Skeletal muscle tissue (tissue), 4 donors: ENCODE results near the gene EPYC. TPM values are rescaled to one million over a fixed set of nuclear protein-coding genes. Genes with fewer than 3 reads are reported as not detected.
"Not testable (repeated sequence)": the region's sequence is repeated elsewhere in the genome, so short reads cannot be mapped to it uniquely, and the experiment has no call there.

Source experiments
- H3K27ac ChIP-seq: one replicate; pipeline ENCODE4 v1.7.0; 2013; ENCODE audit warnings: mild to moderate bottlenecking, low read depth, low read length, inconsistent platforms
- H3K27me3 ChIP-seq, 3 donors: one replicate each; pipeline ENCODE4 v1.7.0; 2013; ENCODE audit warnings: low read length in 3 of 3; ENCODE audit not compliant: control insufficient read depth in 3 of 3, insufficient read depth in 3 of 3
- H3K36me3 ChIP-seq, 3 donors: one replicate each; pipeline ENCODE4 v1.7.0; 2013; ENCODE audit warnings: low read length in 3 of 3; ENCODE audit not compliant: control insufficient read depth in 3 of 3, insufficient read depth in 3 of 3
- H3K4me1 ChIP-seq, 3 donors: one replicate each; pipeline ENCODE4 v1.7.0; 2013; ENCODE audit warnings: low read length in 3 of 3, mild to moderate bottlenecking in 3 of 3; ENCODE audit not compliant: control insufficient read depth in 3 of 3, insufficient read depth in 3 of 3
- H3K4me3 ChIP-seq, 3 donors: one replicate each; pipeline ENCODE4 v1.7.0; 2013; ENCODE audit warnings: low read length in 3 of 3
- H3K9ac ChIP-seq, 3 donors: one replicate each; pipeline ENCODE4 v1.7.0; 2013; ENCODE audit warnings: low read length in 3 of 3, mild to moderate bottlenecking in 3 of 3, moderate library complexity in 2 of 3, low read depth in 1 of 3
- H3K9me3 ChIP-seq, 3 donors: one replicate each; pipeline ENCODE4 v1.7.0; 2013; ENCODE audit warnings: low read length in 3 of 3; ENCODE audit not compliant: control insufficient read depth in 3 of 3
- total RNA-seq: library from RNA; depleted of rRNA; stranded (reverse); fragments of >200 nt; gene quantifications from one replicate; pipeline ENCODE4 v1.2.3, GENCODE V29; 2014
- donor health status: Osteomylitis.

Gene EPYC
- total RNA-seq, 1 donor from 2014 or later = 0.52 TPM

- H3K4me3 ChIP-seq = no peak overlapping the region
- H3K27me3 ChIP-seq = no peaks in the 10 kb centered on the region
- H3K4me1 ChIP-seq = no peaks in the 10 kb centered on the region
- no peak overlapping the region for H3K9ac ChIP-seq
- no peak overlapping the region for H3K27ac ChIP-seq
- no peaks in the 10 kb centered on the region for H3K9me3 ChIP-seq
- H3K36me3 ChIP-seq = no peaks in the 10 kb centered on the region
These were observed 12.8 kb downstream of the EPYC start for GRCh38 chr12:90991952-90992465.

GRCh38 chr12:90990611-90991010, 14.2 kb downstream of the EPYC start:
- H3K4me1 ChIP-seq = no peaks in the 10 kb centered on the region
- H3K9ac ChIP-seq = no peak overlapping the region
- no peak overlapping the region for H3K27ac ChIP-seq
- H3K27me3 ChIP-seq = no peaks in the 10 kb centered on the region
- no peaks in the 10 kb centered on the region for H3K36me3 ChIP-seq
- no peak overlapping the region for H3K4me3 ChIP-seq
- H3K9me3 ChIP-seq = no peaks in the 10 kb centered on the region

GRCh38 chr12:90989686-90990111, 15.1 kb downstream of the EPYC start:
- H3K4me3 ChIP-seq = no peak overlapping the region
- H3K27ac ChIP-seq = no peak overlapping the region
- no peaks in the 10 kb centered on the region for H3K27me3 ChIP-seq
- no peak overlapping the region for H3K9ac ChIP-seq
- no peaks in the 10 kb centered on the region for H3K4me1 ChIP-seq
- no peaks in the 10 kb centered on the region for H3K36me3 ChIP-seq
- H3K9me3 ChIP-seq = no peaks in the 10 kb centered on the region

DNA sequence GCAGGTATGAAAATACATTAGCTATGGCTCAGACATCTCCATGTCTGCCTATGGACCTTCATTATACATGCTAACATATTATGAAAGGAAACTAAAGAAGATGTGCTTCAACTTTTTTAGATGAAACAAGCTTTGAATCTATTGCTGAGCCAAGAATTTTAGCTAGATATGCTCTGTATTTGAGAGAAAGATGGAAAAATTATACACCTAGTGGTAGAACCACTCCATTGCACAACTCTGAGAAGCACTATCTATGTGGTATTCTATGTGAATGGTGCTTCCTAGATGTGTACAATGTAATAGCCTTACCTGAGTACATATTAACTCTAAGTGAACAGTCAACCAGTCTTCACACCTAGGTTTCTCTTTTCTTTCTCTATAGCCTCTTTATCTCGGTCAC, 17.3 kb downstream of the EPYC start:
- Histone ChIP-seq H3K9ac (no peak overlapping the region), H3K4me1 (no peaks in the 10 kb centered on the region), H3K9me3 (no peaks in the 10 kb centered on the region), H3K27me3 (no peaks in the 10 kb centered on the region), H3K36me3 (no peaks in the 10 kb centered on the region), H3K27ac (no peak overlapping the region), H3K4me3 (no peak overlapping the region)

GRCh38 chr12:90987101-90987500, 17.7 kb downstream of the EPYC start:
- no peaks in the 10 kb centered on the region for H3K4me1 ChIP-seq
- H3K9ac ChIP-seq = no peak overlapping the region
- H3K27me3 ChIP-seq = no peaks in the 10 kb centered on the region
- no peaks in the 10 kb centered on the region for H3K36me3 ChIP-seq
- H3K4me3 ChIP-seq = no peak overlapping the region
- no peak overlapping the region for H3K27ac ChIP-seq
- H3K9me3 ChIP-seq = no peaks in the 10 kb centered on the region

DNA sequence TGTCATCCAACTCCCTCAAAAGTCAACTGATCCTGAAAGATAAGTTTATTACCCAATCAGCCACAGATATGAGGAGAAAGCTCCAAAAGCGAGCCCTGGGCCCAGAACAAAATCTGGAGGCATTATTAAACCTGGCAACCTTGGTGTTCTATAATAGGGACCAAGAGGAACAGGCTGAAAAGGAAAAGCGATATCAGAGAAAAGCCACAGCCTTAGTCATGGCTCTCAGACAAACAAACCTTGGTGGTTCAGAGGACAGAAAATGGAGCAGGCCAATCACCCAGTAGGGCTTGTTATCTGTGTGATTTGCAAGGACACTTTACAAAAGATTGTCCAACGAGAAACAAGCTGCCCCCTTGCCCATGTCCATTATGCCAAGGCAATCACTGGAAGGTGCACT, 19.4 kb downstream of the EPYC start:
- H3K9ac ChIP-seq, H3K27me3 ChIP-seq, H3K4me3 ChIP-seq, H3K36me3 ChIP-seq, H3K27ac ChIP-seq, H3K4me1 ChIP-seq, H3K9me3 ChIP-seq: not testable (repeated sequence)

GRCh38 chr12:90984114-90984513, 20.7 kb downstream of the EPYC start:
- Histone ChIP-seq H3K27ac (no peak overlapping the region), H3K36me3 (no peaks in the 10 kb centered on the region), H3K9ac (no peak overlapping the region), H3K27me3 (no peaks in the 10 kb centered on the region), H3K9me3 (no peaks in the 10 kb centered on the region), H3K4me3 (no peak overlapping the region), H3K4me1 (no peaks in the 10 kb centered on the region)

- H3K4me1 ChIP-seq = no peaks in the 10 kb centered on the region
- no peaks in the 10 kb centered on the region for H3K27me3 ChIP-seq
- no peak overlapping the region for H3K4me3 ChIP-seq
- H3K27ac ChIP-seq = no peak overlapping the region
- H3K36me3 ChIP-seq = no peaks in the 10 kb centered on the region
- no peaks in the 10 kb centered on the region for H3K9me3 ChIP-seq
- H3K9ac ChIP-seq = no peak overlapping the region
These were observed 22.6 kb downstream of the EPYC start for GRCh38 chr12:90982170-90982569.

- H3K9me3 ChIP-seq = no peaks in the 10 kb centered on the region
- H3K4me3 ChIP-seq = no peak overlapping the region
- H3K36me3 ChIP-seq = no peaks in the 10 kb centered on the region
- H3K4me1 ChIP-seq = no peaks in the 10 kb centered on the region
- H3K9ac ChIP-seq = no peak overlapping the region
- H3K27me3 ChIP-seq = no peaks in the 10 kb centered on the region
- H3K27ac ChIP-seq = no peak overlapping the region
These were observed 24.8 kb downstream of the EPYC start for GRCh38 chr12:90979951-90980350.

- Histone ChIP-seq H3K27ac (no peak overlapping the region), H3K36me3 (no peaks in the 10 kb centered on the region), H3K9me3 (no peaks in the 10 kb centered on the region), H3K4me3 (no peak overlapping the region), H3K9ac (no peak overlapping the region), H3K4me1 (no peaks in the 10 kb centered on the region), H3K27me3 (no peaks in the 10 kb centered on the region)
These were observed 25.8 kb downstream of the EPYC start for GRCh38 chr12:90979019-90979418.
